ENCODE measurements around the gene PHKB.

GRCh38 chr16:47729701-47730100 is 268.6 kb downstream of the PHKB start:
- TF ChIP-seq CTCF (IDR thresholded peaks at IDR 0.05) (no peak), POLR2A (IDR thresholded peaks at IDR 0.05) (no peak)
